T47D (cell line): ENCODE data around the gene EIF4EBP3.

Experiments used
- DNase-seq, 2 experiments: peaks; one replicate each; pipeline versions ENCODE4 v3.0.0 to v3.0.0-alpha.2; 2011 to 2012; ENCODE audit warnings: low read depth in 1 of 2, low spot score in 1 of 2
- JUND ChIP-seq: IDR thresholded peaks from 2 replicates; pipeline ENCODE4 v1.6.1; 2012; ENCODE audit warnings: low read depth
- in situ Hi-C: cut with HindIII; loops from 2 replicates; pipeline ENCODE4 v1.10.0; 2016; ENCODE audit warnings: low sequenced_read_pairs, low pct_unique_long_range_greater_than_20kb

The EIF4EBP3 gene

DNA sequence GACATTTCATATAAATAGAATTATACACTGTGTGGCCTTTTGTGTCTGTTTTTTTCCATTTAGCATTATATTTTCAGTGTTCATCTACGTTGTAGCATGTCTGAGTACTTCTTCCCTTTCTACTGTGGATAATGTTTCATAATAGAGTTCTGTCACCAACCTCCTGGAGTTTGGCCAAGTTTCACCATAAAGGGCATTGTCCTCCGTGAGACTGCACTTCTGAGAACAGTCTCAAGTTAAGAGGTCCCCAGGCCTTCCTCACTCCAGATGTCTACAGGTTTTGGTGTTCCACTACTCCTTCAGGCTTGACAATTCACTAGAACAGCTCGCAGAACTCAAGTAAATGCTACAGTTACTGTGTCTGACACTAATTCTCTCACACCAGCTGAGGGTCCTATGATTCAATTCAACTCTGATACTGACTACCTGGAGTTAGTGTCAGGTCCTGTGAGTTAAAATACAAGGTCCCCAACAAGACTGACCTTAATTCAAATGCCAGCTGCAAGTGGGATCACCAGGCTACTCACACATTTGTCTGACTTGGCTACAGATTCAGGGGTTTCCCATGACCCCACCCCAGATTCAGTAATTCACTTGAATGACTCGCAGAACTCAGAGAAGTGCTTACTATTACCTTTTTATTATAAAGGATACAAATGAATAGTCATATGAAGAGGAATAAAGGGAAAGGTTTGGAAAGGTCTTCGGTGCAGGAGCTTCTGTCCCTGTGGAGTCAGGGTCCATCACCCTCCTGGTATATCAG lies 48.3 kb downstream of the EIF4EBP3 start:
- no peak for TF ChIP-seq JUND
- peak in 1 of 2 experiments; percentile 37 for DNase-seq
- in situ Hi-C loops, result no loop called here

GRCh38 chr5:140596321-140596741 lies 48.9 kb downstream of the EIF4EBP3 start:
- in situ Hi-C loops, result no loop called here
- TF ChIP-seq JUND, result no peak
- DNase-seq, result no peak

DNA sequence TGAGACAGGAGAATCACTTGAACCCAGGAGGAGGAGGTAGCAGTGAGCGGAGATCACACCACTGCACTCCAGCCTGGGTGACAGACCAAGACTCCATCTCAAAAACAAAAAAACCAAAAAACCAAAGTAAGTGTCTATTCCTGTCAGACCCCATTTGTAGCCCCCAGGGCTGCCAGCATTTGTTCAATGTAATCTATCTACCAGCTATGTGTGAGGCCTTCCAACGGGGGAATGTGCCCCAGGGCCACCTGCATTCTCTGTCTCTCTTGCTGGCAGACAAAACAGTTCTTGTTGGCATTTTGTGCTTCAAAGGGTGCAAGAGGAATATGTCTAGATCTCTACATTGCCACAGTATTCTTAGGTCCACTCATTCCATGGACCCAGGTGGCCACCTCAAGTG lies 51.4 kb downstream of the EIF4EBP3 start:
- no peak for TF ChIP-seq JUND
- in situ Hi-C loops, result no loop called here
- no peak for DNase-seq
